Neutrophil (primary cell): ENCODE results near the gene HOXD12.

Experiments
- H3K27ac ChIP-seq: fragments of 200-600 bp; sonication (generic); 2 replicates; pipeline ENCODE4 v1.5.1; 2016; ENCODE audit warnings: mild to moderate bottlenecking, moderate library complexity
- H3K27me3 ChIP-seq: fragments of 200-600 bp; sonication (generic); 2 replicates; pipeline ENCODE4 v1.6.0; 2016; ENCODE audit warnings: mild to moderate bottlenecking
- H3K36me3 ChIP-seq: fragments of 200-600 bp; sonication (generic); 2 replicates; pipeline ENCODE4 v1.5.1; 2017
- H3K4me1 ChIP-seq, 2 experiments: fragments of 200-600 bp in 1 of 2; sonication (generic) in 1 of 2; 1 replicate in 1 of 2; 2 replicates in 1 of 2; pipeline versions ENCODE4 v1.5.1 to v1.6.1; 2013 to 2016; ENCODE audit warnings: low read depth in 1 of 2, low read length in 1 of 2, mild to moderate bottlenecking in 1 of 2, moderate library complexity in 1 of 2; ENCODE audit not compliant: control insufficient read depth in 1 of 2, insufficient read depth in 1 of 2
- H3K4me3 ChIP-seq, 2 experiments: fragments of 200-600 bp in 1 of 2; sonication (generic) in 1 of 2; 1 replicate in 1 of 2; 2 replicates in 1 of 2; pipeline ENCODE4 v1.5.1; 2013 to 2016; ENCODE audit warnings: low read depth in 1 of 2, low read length in 1 of 2, mild to moderate bottlenecking in 1 of 2, moderate library complexity in 1 of 2
- H3K9me3 ChIP-seq: fragments of 200-600 bp; sonication (generic); 2 replicates; pipeline ENCODE4 v1.5.1; 2016
- CTCF ChIP-seq: fragments of 200-600 bp; sonication (generic); IDR thresholded peaks from 2 replicates; pipeline ENCODE4 v1.5.1; 2016; ENCODE audit warnings: antibody characterized with exemption

The HOXD12 gene

GRCh38 chr2:176101842-176102241, 2.2 kb downstream of the HOXD12 start:
- no peaks in the 10 kb centered on the region for H3K9me3 ChIP-seq

GRCh38 chr2:176102309-176102866, 2.8 kb downstream of the HOXD12 start:
- no peak for TF ChIP-seq CTCF
- peaks cover 100% of the 10 kb centered on the region for H3K27me3 ChIP-seq
- no peak overlapping the region for H3K27ac ChIP-seq
- peaks cover 17 to 24% of the 10 kb centered on the region in 2 experiments for H3K4me1 ChIP-seq
- H3K9me3 ChIP-seq = no peaks in the 10 kb centered on the region
- no peaks in the 10 kb centered on the region for H3K36me3 ChIP-seq
- H3K4me3 ChIP-seq = no peak overlapping the region

More at GRCh38 chr2:176101842-176102241, 2.2 kb downstream of the HOXD12 start:
- Histone ChIP-seq H3K27me3 (peaks cover 100% of the 10 kb centered on the region), H3K4me3 (no peak overlapping the region), H3K4me1 (peaks cover 18 to 24% of the 10 kb centered on the region in 2 experiments), H3K27ac (no peak overlapping the region), H3K36me3 (no peaks in the 10 kb centered on the region)
- no peak for TF ChIP-seq CTCF

GRCh38 chr2:176103194-176103593, 3.6 kb downstream of the HOXD12 start:
- no peaks in the 10 kb centered on the region for H3K9me3 ChIP-seq
- no peak overlapping the region for H3K27ac ChIP-seq
- peaks cover 9 to 19% of the 10 kb centered on the region in 2 experiments for H3K4me1 ChIP-seq
- TF ChIP-seq CTCF = no peak
- no peak overlapping the region for H3K4me3 ChIP-seq
- no peaks in the 10 kb centered on the region for H3K36me3 ChIP-seq
- H3K27me3 ChIP-seq = peaks cover 100% of the 10 kb centered on the region

- Histone ChIP-seq H3K9me3 (no peaks in the 10 kb centered on the region), H3K27ac (no peak overlapping the region), H3K4me3 (no peak overlapping the region), H3K36me3 (no peaks in the 10 kb centered on the region), H3K27me3 (peaks cover 100% of the 10 kb centered on the region), H3K4me1 (peaks cover 9 to 19% of the 10 kb centered on the region in 2 experiments)
- TF ChIP-seq CTCF = no peak
Measured at GRCh38 chr2:176103742-176104315, 4.2 kb downstream of the HOXD12 start.

GRCh38 chr2:176104316-176105077, 4.9 kb downstream of the HOXD12 start:
- H3K4me1 ChIP-seq = peaks cover 9 to 19% of the 10 kb centered on the region in 2 experiments
- no peak overlapping the region for H3K27ac ChIP-seq
- H3K4me3 ChIP-seq = no peak overlapping the region
- no peak for TF ChIP-seq CTCF
- no peaks in the 10 kb centered on the region for H3K9me3 ChIP-seq
- no peaks in the 10 kb centered on the region for H3K36me3 ChIP-seq
- peaks cover 100% of the 10 kb centered on the region for H3K27me3 ChIP-seq
